Activated CD4-positive, CD25-positive, alpha-beta regulatory T cell treated with anti-CD3 and anti-CD28 coated beads, Interleukin-2, amount 50 U/mL, for 72 hours (primary cell): Measurements from ENCODE around the gene VARS2.
"Not testable (repeated sequence)": the region's sequence is repeated elsewhere in the genome, so short reads cannot be mapped to it uniquely, and the experiment has no call there.

Source experiments
- DNase-seq: peaks from one replicate; pipeline ENCODE4 v3.0.0; 2021

The VARS2 gene

GRCh38 chr6:30966154-30966553, 52.1 kb downstream of the VARS2 start:
- DNase-seq, result no peak

GRCh38 chr6:30969171-30969570, 55.1 kb downstream of the VARS2 start:
- DNase-seq, result not testable (repeated sequence)

- DNase-seq, result no peak
These were observed 56.9 kb downstream of the VARS2 start for GRCh38 chr6:30970946-30971345.

- no peak for DNase-seq
These were observed 58.8 kb downstream of the VARS2 start for GRCh38 chr6:30972816-30973215.

- no peak for DNase-seq
These were observed 60.6 kb downstream of the VARS2 start for GRCh38 chr6:30974490-30975252.
